ENCODE data around the gene SDC3. TPM values are rescaled to one million over a fixed set of nuclear protein-coding genes. Genes with fewer than 3 reads are reported as not detected.

The SDC3 gene
- total RNA-seq, 2 donors from 2014 or later: 0.11 TPM; not detected in 1

GRCh38 chr1:30893776-30894507 is 14.6 kb downstream of the SDC3 start:
- ATAC-seq (replicated peaks): no peak
- no peaks in the 10 kb centered on the region for H3K36me3 Mint-ChIP-seq (ENCODE audit: low read depth)
- H3K4me3 Mint-ChIP-seq: no peak overlapping the region
- H3K27ac Mint-ChIP-seq: peak overlapping the region; percentile 54
- peaks cover 22% of the 10 kb centered on the region for H3K27me3 Mint-ChIP-seq
- peaks cover 6% of the 10 kb centered on the region for H3K9me3 Mint-ChIP-seq
- peaks cover 7% of the 10 kb centered on the region for H3K4me1 Mint-ChIP-seq

DNA sequence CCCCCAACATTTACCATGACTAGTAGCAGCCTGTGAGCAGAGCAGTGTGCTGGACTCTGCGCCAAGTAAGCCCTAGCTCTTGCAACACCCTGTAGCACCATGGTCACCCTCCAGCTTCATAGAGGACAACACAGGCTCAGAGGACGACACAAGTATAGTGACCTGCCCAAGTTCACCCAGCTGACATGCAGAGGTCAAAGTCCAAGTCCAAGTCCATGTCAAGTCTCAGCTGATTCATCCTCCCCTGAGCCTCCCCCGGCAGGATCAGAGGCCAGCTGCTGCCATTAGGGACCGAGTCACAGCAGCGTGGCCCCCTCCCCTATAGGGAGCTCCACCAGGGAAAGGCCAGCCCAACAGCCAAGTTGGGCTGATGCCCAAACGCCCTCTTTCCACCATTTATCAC is 15.9 kb downstream of the SDC3 start:
- H3K4me3 Mint-ChIP-seq: no peak overlapping the region
- no peak for ATAC-seq (replicated peaks)
- peaks cover 7% of the 10 kb centered on the region for H3K4me1 Mint-ChIP-seq
- H3K27me3 Mint-ChIP-seq: peaks cover 22% of the 10 kb centered on the region
- no peaks in the 10 kb centered on the region for H3K36me3 Mint-ChIP-seq (ENCODE audit: low read depth)
- H3K9me3 Mint-ChIP-seq: peaks cover 6% of the 10 kb centered on the region
- H3K27ac Mint-ChIP-seq: no peak overlapping the region

DNA sequence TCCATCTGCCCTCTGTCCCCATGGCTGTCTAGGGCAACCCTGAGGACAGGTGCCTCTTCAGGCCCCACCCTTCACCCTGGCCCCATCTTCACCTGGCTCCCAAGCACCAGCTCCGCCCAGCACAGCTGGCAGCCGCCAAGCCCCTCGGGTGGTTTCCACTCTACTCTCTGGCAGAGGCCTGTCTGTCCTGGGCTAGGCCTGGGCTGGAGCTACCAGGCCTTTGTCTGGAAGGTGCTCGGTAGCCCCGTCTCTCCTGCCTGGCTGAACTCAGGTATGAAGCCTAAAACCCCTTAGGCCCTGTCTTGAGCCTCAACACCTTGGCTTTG is 17.4 kb downstream of the SDC3 start:
- H3K36me3 Mint-ChIP-seq (ENCODE audit: low read depth): no peaks in the 10 kb centered on the region
- ATAC-seq (replicated peaks): no peak
- peaks cover 6% of the 10 kb centered on the region for H3K9me3 Mint-ChIP-seq
- H3K27me3 Mint-ChIP-seq: peaks cover 14% of the 10 kb centered on the region
- H3K4me1 Mint-ChIP-seq: peaks cover 7% of the 10 kb centered on the region
- H3K27ac Mint-ChIP-seq: no peak overlapping the region
- no peak overlapping the region for H3K4me3 Mint-ChIP-seq

- H3K36me3 Mint-ChIP-seq (ENCODE audit: low read depth): no peaks in the 10 kb centered on the region
- no peak for ATAC-seq (replicated peaks)
- H3K27ac Mint-ChIP-seq: no peak overlapping the region
- peaks cover 6% of the 10 kb centered on the region for H3K9me3 Mint-ChIP-seq
- no peak overlapping the region for H3K4me3 Mint-ChIP-seq
- peaks cover 10% of the 10 kb centered on the region for H3K27me3 Mint-ChIP-seq
- peaks cover 7% of the 10 kb centered on the region for H3K4me1 Mint-ChIP-seq
These were observed 17.9 kb downstream of the SDC3 start for GRCh38 chr1:30890502-30891226.

GRCh38 chr1:30889511-30889910 is 19.0 kb downstream of the SDC3 start:
- Mint-ChIP-seq H3K4me1 (peaks cover 7% of the 10 kb centered on the region), H3K36me3 (ENCODE audit: low read depth) (no peaks in the 10 kb centered on the region), H3K27me3 (peaks cover 10% of the 10 kb centered on the region), H3K27ac (no peak overlapping the region), H3K4me3 (no peak overlapping the region), H3K9me3 (peaks cover 6% of the 10 kb centered on the region)
- no peak for ATAC-seq (replicated peaks)

GRCh38 chr1:30888975-30889374 is 19.6 kb downstream of the SDC3 start:
- H3K27me3 Mint-ChIP-seq: peaks cover 6% of the 10 kb centered on the region
- H3K27ac Mint-ChIP-seq: no peak overlapping the region

DNA sequence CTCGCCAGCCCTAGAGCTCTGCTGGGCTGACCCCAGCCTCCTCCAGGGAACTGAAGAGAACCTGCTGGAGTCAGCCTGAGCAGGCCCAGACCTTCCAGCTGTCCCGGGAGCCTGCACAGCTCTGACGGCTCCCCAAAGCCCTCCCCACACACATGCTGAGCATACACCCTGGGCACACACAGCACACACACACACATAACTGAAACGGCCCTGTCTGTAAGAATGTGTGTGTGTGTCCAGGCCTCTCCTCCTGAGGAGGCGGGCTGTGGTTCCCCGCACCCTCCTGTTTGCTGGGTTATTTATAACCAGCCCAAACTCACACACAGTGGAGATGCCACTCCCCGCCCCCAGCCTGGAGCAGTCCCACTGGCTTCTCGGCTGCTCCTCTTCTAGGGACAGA is 20.2 kb downstream of the SDC3 start:
- H3K27ac Mint-ChIP-seq: no peak overlapping the region
- no peak for ATAC-seq (replicated peaks)
- no peak overlapping the region for H3K4me3 Mint-ChIP-seq
- no peaks in the 10 kb centered on the region for H3K9me3 Mint-ChIP-seq
- H3K27me3 Mint-ChIP-seq: peaks cover 4% of the 10 kb centered on the region
- H3K4me1 Mint-ChIP-seq: no peaks in the 10 kb centered on the region
- H3K36me3 Mint-ChIP-seq (ENCODE audit: low read depth): no peaks in the 10 kb centered on the region

More at GRCh38 chr1:30888975-30889374, 19.6 kb downstream of the SDC3 start:
- peaks cover 2% of the 10 kb centered on the region for H3K9me3 Mint-ChIP-seq
- ATAC-seq (replicated peaks): no peak
- no peaks in the 10 kb centered on the region for H3K36me3 Mint-ChIP-seq (ENCODE audit: low read depth)
- H3K4me3 Mint-ChIP-seq: no peak overlapping the region
- peaks cover 3% of the 10 kb centered on the region for H3K4me1 Mint-ChIP-seq

DNA sequence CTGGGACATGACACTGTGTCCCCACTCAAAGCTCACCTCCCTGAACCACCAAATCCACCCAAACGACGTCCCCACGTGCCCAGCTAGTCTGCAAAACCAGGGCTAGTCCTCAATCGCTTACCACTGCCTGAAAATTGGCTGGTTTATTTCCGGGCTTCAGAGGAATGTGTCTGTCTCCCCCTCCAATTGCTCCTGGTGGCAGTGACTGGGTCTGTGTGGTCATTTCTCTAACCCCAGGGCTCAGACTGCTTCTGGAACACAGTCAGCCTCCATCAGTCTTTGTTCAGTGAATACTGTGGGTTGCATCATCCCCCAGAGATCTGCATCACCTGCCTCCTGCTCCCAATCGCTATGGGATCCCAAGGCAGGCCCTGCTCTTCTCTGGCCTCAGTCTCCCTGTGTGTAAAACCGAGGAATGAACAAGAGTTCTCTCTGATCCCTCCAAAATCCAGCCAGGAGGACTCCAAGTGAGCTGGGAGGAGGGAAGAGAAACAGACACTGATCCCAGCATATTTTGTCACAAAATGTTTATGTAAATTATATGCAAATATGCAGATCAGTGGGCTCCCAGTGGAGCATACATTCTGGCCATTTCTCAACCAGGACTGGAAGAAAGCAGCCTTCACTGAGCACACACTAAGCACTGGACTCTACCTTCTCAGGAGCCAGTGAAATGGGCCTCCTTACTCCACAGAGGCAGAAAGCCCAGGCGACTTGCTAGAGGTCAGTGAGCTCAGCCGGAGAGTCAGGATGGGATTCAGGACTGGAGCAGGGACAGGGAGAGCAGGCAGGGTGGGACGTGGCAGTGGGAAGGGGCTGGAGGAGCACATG is 20.9 kb downstream of the SDC3 start:
- Mint-ChIP-seq H3K36me3 (ENCODE audit: low read depth) (no peaks in the 10 kb centered on the region), H3K4me1 (no peaks in the 10 kb centered on the region), H3K9me3 (no peaks in the 10 kb centered on the region), H3K27ac (no peak overlapping the region), H3K4me3 (no peak overlapping the region), H3K27me3 (peaks cover 4% of the 10 kb centered on the region)
- no peak for ATAC-seq (replicated peaks)

- ATAC-seq (replicated peaks): no peak
- H3K4me3 Mint-ChIP-seq: no peak overlapping the region
- H3K27me3 Mint-ChIP-seq: peaks cover 7% of the 10 kb centered on the region
These were observed 21.7 kb downstream of the SDC3 start for GRCh38 chr1:30886710-30887428.

DNA sequence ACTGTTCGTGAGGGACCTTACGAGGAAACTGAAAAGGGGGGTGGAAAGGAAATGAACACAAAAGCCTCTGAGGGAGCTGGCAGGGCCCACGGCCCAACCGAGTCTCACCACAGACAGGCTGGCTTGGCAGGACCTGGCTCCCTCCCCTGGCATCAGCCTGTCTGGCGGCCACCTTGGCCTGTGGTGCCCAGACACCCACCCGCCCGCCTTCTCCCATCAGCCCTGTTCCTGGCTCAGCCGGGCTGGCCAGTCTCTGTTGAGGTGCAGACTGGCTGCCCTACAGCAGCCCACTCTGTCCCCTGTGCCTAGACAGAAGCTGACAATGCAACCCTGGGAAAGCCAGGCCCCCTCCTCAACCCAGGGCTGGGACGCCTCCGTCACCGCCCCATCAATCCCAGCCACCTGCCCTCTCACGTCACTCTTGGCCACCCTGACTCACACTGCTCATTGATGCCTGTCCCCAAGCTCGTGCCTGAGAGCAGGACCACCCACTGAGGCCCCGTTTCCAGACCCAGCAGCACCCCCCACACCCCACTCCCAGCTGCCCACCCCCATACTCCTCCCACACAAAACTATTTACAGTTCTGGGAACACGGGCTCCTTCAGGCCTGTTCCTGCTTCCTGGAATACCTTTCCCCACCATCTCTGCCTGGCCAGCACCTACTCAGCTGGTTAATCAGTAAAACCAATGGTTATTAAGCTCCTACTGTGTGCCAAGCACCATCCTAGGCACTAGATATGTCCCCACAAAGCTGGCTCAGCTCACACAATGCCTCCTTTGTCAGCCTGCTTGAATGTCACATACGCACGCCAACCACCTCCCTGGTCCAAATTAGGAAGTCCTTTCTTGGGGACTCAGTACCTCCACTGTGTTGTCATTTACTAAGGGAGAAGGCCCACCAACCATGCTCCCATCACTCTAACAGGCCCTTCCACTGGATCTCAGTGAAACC is 22.7 kb downstream of the SDC3 start:
- Mint-ChIP-seq H3K4me1 (no peaks in the 10 kb centered on the region), H3K27ac (no peak overlapping the region), H3K4me3 (no peak overlapping the region), H3K27me3 (peaks cover 12% of the 10 kb centered on the region), H3K36me3 (ENCODE audit: low read depth) (no peaks in the 10 kb centered on the region), H3K9me3 (no peaks in the 10 kb centered on the region)
- ATAC-seq (replicated peaks): no peak

More at GRCh38 chr1:30886710-30887428, 21.7 kb downstream of the SDC3 start:
- no peaks in the 10 kb centered on the region for H3K36me3 Mint-ChIP-seq (ENCODE audit: low read depth)
- no peaks in the 10 kb centered on the region for H3K9me3 Mint-ChIP-seq
- no peak overlapping the region for H3K27ac Mint-ChIP-seq
- no peaks in the 10 kb centered on the region for H3K4me1 Mint-ChIP-seq

DNA sequence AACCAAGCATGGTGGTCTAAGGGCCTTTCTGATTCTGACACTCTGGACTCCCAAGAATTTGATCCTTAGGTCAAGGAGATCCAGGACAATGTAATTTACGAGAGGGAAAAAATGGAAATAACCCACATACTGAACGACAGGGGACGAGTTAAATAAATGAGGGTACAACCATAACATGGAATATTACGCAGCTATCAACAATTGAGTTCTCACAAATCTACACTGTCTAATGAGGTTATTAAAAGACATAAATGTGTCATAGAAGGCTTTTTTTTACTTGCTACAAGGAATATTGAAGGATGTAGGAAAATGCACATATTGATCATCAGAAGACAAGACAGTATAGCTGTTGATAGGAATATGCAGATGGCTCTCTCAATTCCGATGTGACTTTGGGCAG is 23.8 kb downstream of the SDC3 start:
- no peak for ATAC-seq (replicated peaks)
- Mint-ChIP-seq H3K4me3 (no peak overlapping the region), H3K9me3 (no peaks in the 10 kb centered on the region), H3K4me1 (no peaks in the 10 kb centered on the region), H3K36me3 (ENCODE audit: low read depth) (no peaks in the 10 kb centered on the region), H3K27ac (no peak overlapping the region), H3K27me3 (peaks cover 12% of the 10 kb centered on the region)

GRCh38 chr1:30883389-30884172 is 25.0 kb downstream of the SDC3 start:
- ATAC-seq (replicated peaks): no peak
- H3K27me3 Mint-ChIP-seq: peaks cover 16% of the 10 kb centered on the region
- H3K4me1 Mint-ChIP-seq: no peaks in the 10 kb centered on the region
- H3K27ac Mint-ChIP-seq: no peak overlapping the region
- no peaks in the 10 kb centered on the region for H3K36me3 Mint-ChIP-seq (ENCODE audit: low read depth)
- H3K4me3 Mint-ChIP-seq: no peak overlapping the region
- H3K9me3 Mint-ChIP-seq: no peaks in the 10 kb centered on the region

Data from activated T-helper 17 cell treated with anti-CD3 and anti-CD28 coated beads, Interleukin-2, amount 50 U/mL, for 72 hours (primary cell).